Right lobe of liver (tissue), 5 donors: ENCODE measurements around the gene IL36G. TPM values are rescaled to one million over a fixed set of nuclear protein-coding genes. Genes with fewer than 3 reads are reported as not detected.

ENCODE experiments used
- small RNA-seq, 2 experiments: library from RNA; depleted of rRNA; stranded (forward); fragments of <200 nt; gene quantifications; one replicate each; pipeline ENCODE3, GENCODE V24; 2016
- total RNA-seq, 6 experiments: library from RNA; depleted of rRNA in 2 of 6; stranded (reverse); fragments of >200 nt in 2 of 6; fragmentation: NEBNext Ultra II Directional in 3 of 6; extraction: Animal tissue kit (Norgen Biotek cat#: 25700) in 3 of 6; gene quantifications; one replicate each; pipeline versions ENCODE4 v1.1.0 to v1.2.4, GENCODE V29; 2016 to 2023
- donor health status: DM: no; HTN: no; CAD: no.
- donor health status: DM: no; HTN: no; CAD: no.
- donor health status: DM: no; HTN: yes; CAD: no.
- donor health status: DM: no; HTN: yes; CAD: no.

Gene IL36G
- total RNA-seq, 6 experiments from 2014 or later = not detected

Small RNAs within 50 kb of the gene (small RNA-seq; reads per million reads assigned to genes)
- gene HMGN2P23 = 0 reads per million in 2 experiments

Other genes with a start within 250 kb of the IL36G start
- gene CKAP2L, start 213.4 kb upstream of the IL36G start, total RNA-seq = 1 to 10 TPM in 2 of 6 experiments, under 1 TPM in 4; 0.20 to 1.4 (median 0.66) TPM
- gene IL1A, start 193.5 kb upstream of the IL36G start, total RNA-seq = not detected
- 1 to 10 TPM in 2 of 6 experiments, under 1 TPM in 3, not detected in 1; 0.19 to 4.1 (median 0.49) TPM for gene IL1B, start 141.2 kb upstream of the IL36G start, total RNA-seq
- gene IL37, start 66.8 kb upstream of the IL36G start, total RNA-seq = not detected
- not detected for gene IL36A, start 27.5 kb downstream of the IL36G start, total RNA-seq
- gene IL36B, start 74.9 kb downstream of the IL36G start, total RNA-seq = not detected
- gene IL36RN, start 81.2 kb downstream of the IL36G start, total RNA-seq = not detected
- not detected for gene IL1F10, start 90.0 kb downstream of the IL36G start, total RNA-seq
- gene IL1RN, start 149.6 kb downstream of the IL36G start, total RNA-seq = 10 to 100 TPM; 14.5 to 98.1 (median 43.9) TPM
- gene PSD4, start 196.0 kb downstream of the IL36G start, total RNA-seq = 10 to 100 TPM; 38.0 to 77.8 (median 58.7) TPM